ENCODE data around the gene SP7. TPM values are rescaled to one million over a fixed set of nuclear protein-coding genes. Genes with fewer than 3 reads are reported as not detected.
A peak's percentile ranks its signal among the peaks of the same experiment; 100 is the strongest.

The SP7 gene
- total RNA-seq: not detected

DNA sequence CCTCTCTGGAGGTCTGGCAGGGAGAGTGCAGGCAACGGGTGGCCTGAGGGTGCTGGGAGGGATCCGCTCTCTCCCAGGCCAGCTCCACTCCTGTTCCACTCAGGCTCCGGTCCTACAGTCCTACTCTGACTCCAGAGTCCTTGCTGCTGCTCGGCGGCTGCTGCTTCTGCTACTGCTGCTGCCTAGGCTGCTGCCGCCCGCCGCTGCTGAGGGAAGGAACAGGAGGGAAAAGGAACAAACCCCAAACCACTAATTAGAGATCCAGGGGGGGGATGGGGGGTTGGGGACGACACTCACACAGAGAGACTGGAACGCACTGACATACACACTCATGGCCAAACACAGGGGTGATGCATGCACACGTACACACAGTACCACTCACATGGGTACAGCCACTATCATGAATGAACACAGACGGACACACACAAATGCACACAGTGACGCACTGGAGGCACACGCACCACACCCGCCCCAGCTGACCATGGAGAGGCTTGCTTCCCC lies at the start of gene SP7:
SP7 (minus strand) TSS at position 174 of the 501 bp plus-strand sequence. CDS start 708 bp downstream, outside the sequence.
- Histone ChIP-seq H3K4me3 (no peak within 1 kb of the TSS), H3K4me1 (no peaks in the 10 kb centered on the region), H3K27me3 (peaks cover 0 to 81% (median 0%) of the 10 kb centered on the region in 4 donors), H3K36me3 (no peaks in the 10 kb centered on the region), H3K9me3 (no peaks in the 10 kb centered on the region), H3K27ac (no peak within 1 kb of the TSS)
- WGBS, 2 donors: 40 to 48% methylated on average over 8 to 9 of the region's 15 CpGs
- intact Hi-C loops (cut with DNase I): no loop called here
- no peak for DNase-seq
- TF ChIP-seq POLR2A (IDR thresholded peaks at IDR 0.05): no peak
- TF ChIP-seq, protein P1, sequence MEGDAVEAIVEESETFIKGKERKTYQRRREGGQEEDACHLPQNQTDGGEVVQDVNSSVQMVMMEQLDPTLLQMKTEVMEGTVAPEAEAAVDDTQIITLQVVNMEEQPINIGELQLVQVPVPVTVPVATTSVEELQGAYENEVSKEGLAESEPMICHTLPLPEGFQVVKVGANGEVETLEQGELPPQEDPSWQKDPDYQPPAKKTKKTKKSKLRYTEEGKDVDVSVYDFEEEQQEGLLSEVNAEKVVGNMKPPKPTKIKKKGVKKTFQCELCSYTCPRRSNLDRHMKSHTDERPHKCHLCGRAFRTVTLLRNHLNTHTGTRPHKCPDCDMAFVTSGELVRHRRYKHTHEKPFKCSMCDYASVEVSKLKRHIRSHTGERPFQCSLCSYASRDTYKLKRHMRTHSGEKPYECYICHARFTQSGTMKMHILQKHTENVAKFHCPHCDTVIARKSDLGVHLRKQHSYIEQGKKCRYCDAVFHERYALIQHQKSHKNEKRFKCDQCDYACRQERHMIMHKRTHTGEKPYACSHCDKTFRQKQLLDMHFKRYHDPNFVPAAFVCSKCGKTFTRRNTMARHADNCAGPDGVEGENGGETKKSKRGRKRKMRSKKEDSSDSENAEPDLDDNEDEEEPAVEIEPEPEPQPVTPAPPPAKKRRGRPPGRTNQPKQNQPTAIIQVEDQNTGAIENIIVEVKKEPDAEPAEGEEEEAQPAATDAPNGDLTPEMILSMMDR (IDR thresholded peaks at IDR 0.05): no peak

DNA sequence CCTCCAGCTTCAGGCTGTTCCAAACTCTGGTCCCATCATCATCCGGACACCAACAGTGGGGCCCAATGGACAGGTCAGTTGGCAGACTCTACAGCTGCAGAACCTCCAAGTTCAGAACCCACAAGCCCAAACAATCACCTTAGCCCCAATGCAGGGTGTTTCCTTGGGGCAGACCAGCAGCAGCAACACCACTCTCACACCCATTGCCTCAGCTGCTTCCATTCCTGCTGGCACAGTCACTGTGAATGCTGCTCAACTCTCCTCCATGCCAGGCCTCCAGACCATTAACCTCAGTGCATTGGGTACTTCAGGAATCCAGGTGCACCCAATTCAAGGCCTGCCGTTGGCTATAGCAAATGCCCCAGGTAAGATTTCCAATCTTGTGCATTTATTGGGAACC lies 47.1 kb upstream of the SP7 start:
- peak overlapping the region; percentile 92 to 100 (median 100) for H3K27ac ChIP-seq
- peak overlapping the region; percentile 57 to 89 (median 73) for H3K4me3 ChIP-seq
- peaks cover 0 to 52% (median 13%) of the 10 kb centered on the region in 3 donors for H3K36me3 ChIP-seq

DNA sequence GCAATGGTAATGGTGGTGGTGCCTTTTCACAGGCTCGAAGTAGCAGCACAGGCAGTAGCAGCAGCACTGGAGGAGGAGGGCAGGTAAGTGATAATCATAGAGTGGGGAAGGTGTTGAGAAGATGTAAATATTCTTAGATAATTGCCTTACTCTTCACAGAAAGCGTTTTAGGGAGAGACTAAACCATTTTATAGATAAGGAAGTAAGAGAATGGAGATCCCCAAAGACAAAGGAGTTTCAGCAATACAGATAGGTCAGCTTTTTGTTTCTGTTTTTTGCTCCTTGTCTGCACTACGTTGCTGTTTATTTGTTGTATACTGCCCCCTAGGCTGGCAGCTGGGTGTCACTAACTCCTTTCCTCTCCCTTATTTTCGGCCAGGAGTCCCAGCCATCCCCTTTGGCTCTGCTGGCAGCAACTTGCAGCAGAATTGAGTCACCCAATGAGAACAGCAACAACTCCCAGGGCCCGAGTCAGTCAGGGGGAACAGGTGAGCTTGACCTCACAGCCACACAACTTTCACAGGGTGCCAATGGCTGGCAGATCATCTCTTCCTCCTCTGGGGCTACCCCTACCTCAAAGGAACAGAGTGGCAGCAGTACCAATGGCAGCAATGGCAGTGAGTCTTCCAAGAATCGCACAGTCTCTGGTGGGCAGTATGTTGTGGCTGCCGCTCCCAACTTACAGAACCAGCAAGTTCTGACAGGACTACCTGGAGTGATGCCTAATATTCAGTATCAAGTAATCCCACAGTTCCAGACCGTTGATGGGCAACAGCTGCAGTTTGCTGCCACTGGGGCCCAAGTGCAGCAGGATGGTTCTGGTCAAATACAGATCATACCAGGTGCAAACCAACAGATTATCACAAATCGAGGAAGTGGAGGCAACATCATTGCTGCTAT lies 45.8 kb upstream of the SP7 start:
- intact Hi-C loops (cut with DNase I): no loop called here
- peak overlapping the region; percentile 92 to 100 (median 100) for H3K27ac ChIP-seq
- H3K4me3 ChIP-seq: peak overlapping the region; percentile 57 to 89 (median 73)
- 18 to 20% methylated on average over 5 to 8 of the region's 9 CpGs for WGBS, 2 donors
- DNase-seq: no peak
- TF ChIP-seq POLR2A (IDR thresholded peaks at IDR 0.05): no peak
- TF ChIP-seq, protein P1 (IDR thresholded peaks at IDR 0.05): peak in 4 of 6 experiments; percentile 44 to 75 (median 50)
- H3K27me3 ChIP-seq: no peaks in the 10 kb centered on the region
- peaks cover 54 to 75% (median 62%) of the 10 kb centered on the region in 3 donors for H3K4me1 ChIP-seq
- no peaks in the 10 kb centered on the region for H3K9me3 ChIP-seq
- peaks cover 0 to 52% (median 13%) of the 10 kb centered on the region in 3 donors for H3K36me3 ChIP-seq

More for the DNA sequence above, 47.1 kb upstream of the SP7 start:
- intact Hi-C loops (cut with DNase I): no loop called here
- TF ChIP-seq, protein P1 (IDR thresholded peaks at IDR 0.05): no peak
- no peak for TF ChIP-seq POLR2A (IDR thresholded peaks at IDR 0.05)
- Histone ChIP-seq H3K4me1 (peaks cover 64 to 84% (median 72%) of the 10 kb centered on the region in 3 donors), H3K9me3 (no peaks in the 10 kb centered on the region), H3K27me3 (no peaks in the 10 kb centered on the region)
- no peak for DNase-seq
- WGBS, 2 donors: 32 to 40% methylated on average over 1 to 2 of the region's 2 CpGs

DNA sequence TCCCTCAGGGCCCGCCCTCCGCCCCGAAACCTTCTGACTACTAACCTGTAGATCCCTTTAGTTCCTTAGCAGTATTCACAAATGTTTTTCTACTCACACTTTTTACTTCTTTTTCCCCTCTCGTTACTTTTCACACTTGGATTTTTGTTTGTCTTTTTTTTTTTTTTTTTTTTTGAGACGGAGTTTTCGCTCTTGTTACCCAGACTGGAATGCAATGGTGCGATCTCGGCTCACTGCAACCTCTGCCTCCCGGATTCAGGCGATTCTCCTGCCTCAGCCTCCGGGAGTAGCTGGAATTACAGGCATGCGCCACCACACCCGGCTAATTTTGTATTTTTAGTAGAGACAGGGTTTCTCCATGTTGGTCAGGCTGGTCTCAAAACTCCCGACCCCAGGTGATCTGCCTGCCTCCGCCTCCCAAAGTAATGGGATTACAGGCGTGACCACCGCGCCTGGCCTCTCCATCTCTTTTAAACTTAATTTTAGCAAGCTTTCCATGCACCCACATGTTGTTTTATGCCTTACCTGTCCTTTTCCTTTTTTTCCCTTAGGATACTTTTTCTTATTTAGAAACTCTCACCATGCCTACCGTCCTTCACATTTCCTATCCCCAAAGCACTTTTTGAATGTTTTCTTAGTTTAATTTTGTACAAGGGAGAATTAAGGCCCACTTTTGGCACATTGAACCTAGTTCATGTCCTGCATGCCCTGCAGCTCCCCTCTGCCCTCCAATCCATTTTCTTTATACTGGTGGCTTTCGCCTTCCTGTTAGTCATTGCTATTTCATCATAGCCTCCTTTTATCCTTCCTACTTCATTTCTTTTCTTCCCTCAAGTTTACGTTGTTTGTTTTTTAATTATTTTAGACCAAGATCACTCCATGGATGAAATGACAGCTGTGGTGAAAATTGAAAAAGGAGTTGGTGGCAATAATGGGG lies 44.9 kb upstream of the SP7 start:
- Histone ChIP-seq H3K4me3 (peak overlapping the region; percentile 57 to 89 (median 73)), H3K4me1 (peaks cover 47 to 66% (median 53%) of the 10 kb centered on the region in 3 donors), H3K27me3 (no peaks in the 10 kb centered on the region), H3K27ac (peak overlapping the region; percentile 92 to 100 (median 100)), H3K9me3 (no peaks in the 10 kb centered on the region), H3K36me3 (peaks cover 0 to 45% (median 13%) of the 10 kb centered on the region in 3 donors)
- WGBS, 2 donors: 1 to 5% methylated on average over 20 to 21 of the region's 21 CpGs
- intact Hi-C loops (cut with DNase I): no loop called here
- TF ChIP-seq POLR2A (IDR thresholded peaks at IDR 0.05): no peak
- TF ChIP-seq, protein P1 (IDR thresholded peaks at IDR 0.05): no peak
- no peak for DNase-seq

Measured in esophagus squamous epithelium (tissue), 5 donors.